HG03558 (cell line): ENCODE measurements around the gene ARHGAP5.
A peak's percentile ranks its signal among the peaks of the same experiment; 100 is the strongest.

ENCODE experiments used
- ATAC-seq: cut with Tn5 transposase; IDR thresholded peaks from one replicate; pipeline ENCODE4 v1.9.1; 2021; ENCODE audit warnings: moderate number of reproducible peaks; ENCODE audit not compliant: unreplicated experiment; ENCODE audit errors: extremely low read depth

Gene ARHGAP5

GRCh38 chr14:32077081-32078022, at the start of gene ARHGAP5:
ARHGAP5 (plus strand) TSS chr14:32077304; CDS start chr14:32090670, 13,366 bp downstream.
- peak; percentile 8 for ATAC-seq

GRCh38 chr14:32028599-32028998, 48.5 kb upstream of the ARHGAP5 start:
- ATAC-seq, result no peak

GRCh38 chr14:32033543-32033942, 43.6 kb upstream of the ARHGAP5 start:
- no peak for ATAC-seq

- ATAC-seq, result no peak
Measured at GRCh38 chr14:32038876-32039275, 38.2 kb upstream of the ARHGAP5 start.

GRCh38 chr14:32039401-32040030, 37.6 kb upstream of the ARHGAP5 start:
- ATAC-seq, result no peak

- no peak for ATAC-seq
Measured at GRCh38 chr14:32043624-32044023, 33.5 kb upstream of the ARHGAP5 start.

GRCh38 chr14:32044454-32044853, 32.6 kb upstream of the ARHGAP5 start:
- no peak for ATAC-seq

GRCh38 chr14:32047791-32048190, 29.3 kb upstream of the ARHGAP5 start:
- no peak for ATAC-seq

- ATAC-seq, result no peak
Measured at GRCh38 chr14:32049361-32050088, 27.6 kb upstream of the ARHGAP5 start.

- no peak for ATAC-seq
Measured at GRCh38 chr14:32050878-32051277, 26.2 kb upstream of the ARHGAP5 start.

GRCh38 chr14:32054536-32054935, 22.6 kb upstream of the ARHGAP5 start:
- ATAC-seq, result no peak

GRCh38 chr14:32055175-32055574, 21.9 kb upstream of the ARHGAP5 start:
- ATAC-seq, result no peak

GRCh38 chr14:32059702-32060101, 17.4 kb upstream of the ARHGAP5 start:
- ATAC-seq, result no peak

- ATAC-seq, result no peak
Measured at GRCh38 chr14:32064931-32065330, 12.2 kb upstream of the ARHGAP5 start.

GRCh38 chr14:32068708-32069107, 8.4 kb upstream of the ARHGAP5 start:
- no peak for ATAC-seq

- ATAC-seq, result no peak
Measured at GRCh38 chr14:32070282-32070681, 6.8 kb upstream of the ARHGAP5 start.

GRCh38 chr14:32072676-32073075, 4.4 kb upstream of the ARHGAP5 start:
- no peak for ATAC-seq

GRCh38 chr14:32073537-32074189, 3.4 kb upstream of the ARHGAP5 start:
- no peak for ATAC-seq

GRCh38 chr14:32074887-32075572, 2.1 kb upstream of the ARHGAP5 start:
- ATAC-seq, result no peak
